H1 (cell line): ENCODE results near the gene AKT1.

Experiments
- CREB1 ChIP-seq: IDR thresholded peaks from 2 replicates; pipeline ENCODE4 v1.6.1; 2012; ENCODE audit warnings: inconsistent platforms
- GABPA ChIP-seq: IDR thresholded peaks from 2 replicates; pipeline ENCODE4 v1.6.1; 2011; ENCODE audit warnings: mild to moderate bottlenecking, low read length, moderate library complexity, borderline replicate concordance; ENCODE audit not compliant: insufficient read depth
- MAFK ChIP-seq: IDR thresholded peaks from 2 replicates; pipeline ENCODE4 v1.6.1; 2012; ENCODE audit warnings: low read depth, mild to moderate bottlenecking, improper control_type of control experiment, low read length
- POLR2A ChIP-seq, 2 experiments: IDR thresholded peaks; 1 replicate in 1 of 2; 2 replicates in 1 of 2; pipeline ENCODE4 v1.6.1; 2011; ENCODE audit warnings: low read depth in 2 of 2, low read length in 2 of 2, mild to moderate bottlenecking in 2 of 2; ENCODE audit errors: control extremely low read depth in 1 of 2
- POLR2AphosphoS5 ChIP-seq: IDR thresholded peaks from 2 replicates; pipeline ENCODE4 v1.6.1; 2011; ENCODE audit warnings: low read depth, low read length
- POU5F1 ChIP-seq: IDR thresholded peaks from 2 replicates; pipeline ENCODE4 v1.6.1; 2011; ENCODE audit warnings: low read depth, mild to moderate bottlenecking, low read length, moderate library complexity
- RAD21 ChIP-seq, 2 experiments: IDR thresholded peaks in 1 of 2; conservative IDR thresholded peaks in 1 of 2; 2 replicates each; pipeline ENCODE4 v1.6.1; 2011; ENCODE audit warnings: low read depth in 2 of 2, low read length in 2 of 2, improper control_type of control experiment in 1 of 2, inconsistent platforms in 1 of 2, mild to moderate bottlenecking in 1 of 2, moderate library complexity in 1 of 2
- RXRA ChIP-seq: IDR thresholded peaks from 2 replicates; pipeline ENCODE4 v1.6.1; 2011; ENCODE audit warnings: low read depth, mild to moderate bottlenecking, low read length, moderate library complexity; ENCODE audit not compliant: insufficient read depth
- TF ChIP-seq, protein P1 (sequence below): IDR thresholded peaks from 2 replicates; pipeline ENCODE4 v1.6.1; 2012; ENCODE audit warnings: low read length, inconsistent platforms

DNA sequence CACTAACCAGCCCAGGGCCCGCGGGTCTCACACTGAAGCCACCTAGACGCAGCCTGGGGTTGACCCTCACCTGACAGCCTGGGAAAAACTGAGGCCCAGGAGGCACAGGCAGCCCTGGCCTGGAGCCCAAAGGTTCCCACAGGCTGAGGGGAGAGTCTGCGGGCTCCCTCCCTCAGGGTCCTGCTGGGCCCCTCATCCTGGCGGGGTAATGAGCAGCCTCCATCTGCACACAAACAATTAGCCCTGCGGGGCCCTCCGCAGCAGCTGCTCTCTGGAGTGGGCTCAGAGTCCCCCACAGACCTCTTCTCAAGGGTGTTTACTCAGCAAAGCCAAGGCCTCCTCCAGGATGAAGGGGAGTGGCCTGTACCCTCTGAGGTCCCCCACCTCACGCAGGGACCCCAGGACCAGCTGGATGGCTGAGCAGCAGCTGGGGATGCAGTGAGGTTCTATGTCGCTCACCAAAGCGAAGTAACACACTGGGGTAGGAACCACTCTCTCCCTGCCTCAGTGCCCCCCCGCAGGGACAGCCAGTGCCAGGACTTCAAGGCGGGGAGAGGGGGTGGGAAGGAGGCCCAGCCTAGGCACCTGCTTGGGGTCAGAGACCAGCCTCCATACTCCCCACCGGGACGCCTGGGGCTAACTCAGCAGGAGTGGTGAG, 7.3 kb downstream of the AKT1 start:
- no peak for TF ChIP-seq RAD21 (IDR thresholded peaks at IDR 0.05 in 1 of 2, conservative IDR thresholded peaks at IDR 0.05 in 1 of 2; ENCODE audit: low read depth in 2 of 2, low read length in 2 of 2)
- TF ChIP-seq POU5F1: no peak
- no peak for TF ChIP-seq POLR2AphosphoS5
- TF ChIP-seq CREB1: no peak
- TF ChIP-seq POLR2A (IDR thresholded peaks at IDR 0.05; ENCODE audit: control extremely low read depth in 1 of 2, low read depth in 2 of 2, low read length in 2 of 2): no peak
- TF ChIP-seq RXRA: no peak
- TF ChIP-seq MAFK: no peak
- no peak for TF ChIP-seq GABPA
- TF ChIP-seq, protein P1, sequence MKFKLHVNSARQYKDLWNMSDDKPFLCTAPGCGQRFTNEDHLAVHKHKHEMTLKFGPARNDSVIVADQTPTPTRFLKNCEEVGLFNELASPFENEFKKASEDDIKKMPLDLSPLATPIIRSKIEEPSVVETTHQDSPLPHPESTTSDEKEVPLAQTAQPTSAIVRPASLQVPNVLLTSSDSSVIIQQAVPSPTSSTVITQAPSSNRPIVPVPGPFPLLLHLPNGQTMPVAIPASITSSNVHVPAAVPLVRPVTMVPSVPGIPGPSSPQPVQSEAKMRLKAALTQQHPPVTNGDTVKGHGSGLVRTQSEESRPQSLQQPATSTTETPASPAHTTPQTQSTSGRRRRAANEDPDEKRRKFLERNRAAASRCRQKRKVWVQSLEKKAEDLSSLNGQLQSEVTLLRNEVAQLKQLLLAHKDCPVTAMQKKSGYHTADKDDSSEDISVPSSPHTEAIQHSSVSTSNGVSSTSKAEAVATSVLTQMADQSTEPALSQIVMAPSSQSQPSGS: no peak
